HCT116 (cell line): ENCODE measurements around the gene VAV2. TPM values are rescaled to one million over a fixed set of nuclear protein-coding genes. Genes with fewer than 3 reads are reported as not detected.

Experiments used
- ATAC-seq: fragments of 200-7000 bp; cut with Tn5 transposase; 2 replicates; pipeline ENCODE4 v1.9.1; 2020; ENCODE audit warnings: mild to moderate bottlenecking, moderate library complexity
- BruUV-seq: library from RNA; stranded (reverse); fragments of 400-500 nt; replicated peaks from 2 replicates; lab custom pipeline; 2021; lab: Mats Ljungman, UMichigan
- CTCF ChIA-PET: fragments of 300-600 bp; sonication (Branson Sonifier 250); formaldehyde crosslinking; loops from one replicate; lab custom pipeline; 2021; ENCODE audit warnings: antibody characterized with exemption; lab: Charles Lee
- POLR2A ChIA-PET: fragments of 300-600, 350-600 bp; sonication (Branson Sonifier 250); formaldehyde crosslinking; loops from one replicate; lab custom pipeline; 2021; ENCODE audit warnings: antibody characterized with exemption; lab: Charles Lee
- RAD21 ChIA-PET, 2 experiments: fragments of 300-600 bp; sonication (Branson Sonifier 250); formaldehyde crosslinking; loops; one replicate each; lab custom pipeline; 2023; ENCODE audit warnings: low total read pairs in 2 of 2; ENCODE audit not compliant: uncharacterized antibody in 2 of 2, unreplicated experiment in 2 of 2, low non-redundant PET in 1 of 2; lab: Charles Lee
- DNase-seq: peaks from one replicate; pipeline ENCODE4 v3.0.0-alpha.2; 2010; ENCODE audit warnings: low read depth, low spot score
- H2AFZ ChIP-seq: fragments of 200-600 bp; shearing (Covaris generic), sonication (generic); 2 replicates; pipeline ENCODE4 v1.6.1; 2017; ENCODE audit warnings: low read depth, mixed run types, mixed read lengths, antibody characterized with exemption, low read length; ENCODE audit not compliant: poor library complexity, severe bottlenecking
- H3K27ac ChIP-seq: 2 replicates; pipeline ENCODE4 v1.5.1; 2012; ENCODE audit warnings: low read depth, low read length
- H3K27me3 ChIP-seq: fragments of 200-600 bp; sonication (generic); 2 replicates; pipeline ENCODE4 v1.6.1; 2016; ENCODE audit warnings: mixed run types, low read length, mixed read lengths; ENCODE audit not compliant: insufficient read depth
- H3K36me3 ChIP-seq, 2 experiments: fragments of 200-500 bp in 1 of 2; fragments of 200-600 bp in 1 of 2; sonication (Bioruptor generic) in 1 of 2; sonication (generic) in 1 of 2; 2 replicates each; pipeline versions ENCODE4 v1.5.1 to v1.6.1; 2014 to 2016; ENCODE audit warnings: low read length in 2 of 2, inconsistent platforms in 1 of 2, mixed read lengths in 1 of 2, mixed run types in 1 of 2; ENCODE audit not compliant: insufficient read depth in 2 of 2, control insufficient read depth in 1 of 2
- H3K4me1 ChIP-seq, 2 experiments: fragments of 200-600 bp in 1 of 2; sonication (generic) in 1 of 2; 2 replicates each; pipeline versions ENCODE4 v1.5.1 to v1.6.1; 2012 to 2017; ENCODE audit warnings: low read length in 2 of 2, inconsistent platforms in 1 of 2, mild to moderate bottlenecking in 1 of 2, mixed read lengths in 1 of 2, mixed run types in 1 of 2, moderate library complexity in 1 of 2; ENCODE audit not compliant: insufficient read depth in 2 of 2, control insufficient read depth in 1 of 2
- H3K4me2 ChIP-seq: fragments of 200-600 bp; sonication (generic); 2 replicates; pipeline ENCODE4 v1.6.1; 2017; ENCODE audit warnings: mixed run types, low read length, mixed read lengths
- H3K4me3 ChIP-seq, 2 experiments: fragments of 200-600 bp in 1 of 2; sonication (generic) in 1 of 2; replicated peaks in 1 of 2; 2 replicates each; pipeline ENCODE4 v1.5.1; 2011 to 2016; ENCODE audit warnings: low read length in 2 of 2, control low read depth in 1 of 2, low read depth in 1 of 2, mild to moderate bottlenecking in 1 of 2, mixed read lengths in 1 of 2, mixed run types in 1 of 2
- H3K79me2 ChIP-seq: fragments of 200-600 bp; sonication (generic); 2 replicates; pipeline ENCODE4 v1.6.1; 2017; ENCODE audit warnings: mild to moderate bottlenecking, mixed run types, low read length, moderate library complexity, mixed read lengths; ENCODE audit not compliant: insufficient read depth
- H3K9ac ChIP-seq: fragments of 200-600 bp; sonication (generic); 2 replicates; pipeline ENCODE4 v1.6.1; 2016; ENCODE audit warnings: low read length, mixed read lengths
- H3K9me2 ChIP-seq: fragments of 200-600 bp; sonication (generic), shearing (Covaris generic); 2 replicates; pipeline ENCODE4 v1.6.1; 2017; ENCODE audit warnings: mixed run types, mild to moderate bottlenecking, moderate library complexity; ENCODE audit not compliant: insufficient read depth
- H3K9me3 ChIP-seq, 2 experiments: fragments of 200-500 bp in 1 of 2; fragments of 200-600 bp in 1 of 2; sonication (Bioruptor generic) in 1 of 2; sonication (generic) in 1 of 2; 2 replicates each; pipeline ENCODE4 v1.6.1; 2014 to 2017; ENCODE audit warnings: low read length in 2 of 2, mixed read lengths in 2 of 2, inconsistent platforms in 1 of 2, low read depth in 1 of 2, mild to moderate bottlenecking in 1 of 2, mixed run types in 1 of 2, moderate library complexity in 1 of 2; ENCODE audit not compliant: control insufficient read depth in 1 of 2, insufficient read depth in 1 of 2
- H4K20me1 ChIP-seq: fragments of 200-600 bp; sonication (generic), shearing (Covaris generic); 2 replicates; pipeline ENCODE4 v1.6.1; 2017; ENCODE audit warnings: mixed run types, mild to moderate bottlenecking, moderate library complexity; ENCODE audit not compliant: insufficient read depth
- CBX3 ChIP-seq: IDR thresholded peaks from 2 replicates; pipeline ENCODE4 v1.6.1; 2012; ENCODE audit warnings: low read depth
- ELF1 ChIP-seq: IDR thresholded peaks from 2 replicates; pipeline ENCODE4 v1.6.1; 2012; ENCODE audit warnings: low read depth, borderline replicate concordance
- EZH2 ChIP-seq: fragments of 200-600 bp; sonication (generic); IDR thresholded peaks from 2 replicates; pipeline ENCODE4 v1.6.1; 2017; ENCODE audit warnings: antibody characterized with exemption, mixed run types
- EZH2phosphoT487 ChIP-seq: fragments of 200-600 bp; IDR thresholded peaks from 2 replicates; pipeline ENCODE4 v1.6.1; 2018; ENCODE audit warnings: antibody characterized with exemption, borderline replicate concordance
- FOSL1 ChIP-seq: IDR thresholded peaks from 2 replicates; pipeline ENCODE4 v1.6.1; 2012; ENCODE audit warnings: low read depth
- JUND ChIP-seq: IDR thresholded peaks from 2 replicates; pipeline ENCODE4 v1.6.1; 2012
- POLR2AphosphoS5 ChIP-seq: IDR thresholded peaks from 2 replicates; pipeline ENCODE4 v1.6.1; 2011; ENCODE audit warnings: mild to moderate bottlenecking, low read depth, low read length, moderate library complexity
- RAD21 ChIP-seq: IDR thresholded peaks from 2 replicates; pipeline ENCODE4 v1.6.1; 2012; ENCODE audit warnings: low read depth, mild to moderate bottlenecking
- REST ChIP-seq: IDR thresholded peaks from 2 replicates; pipeline ENCODE4 v1.6.1; 2012; ENCODE audit warnings: low read depth
- SP1 ChIP-seq: IDR thresholded peaks from 2 replicates; pipeline ENCODE4 v1.6.1; 2012; ENCODE audit warnings: low read depth
- SRF ChIP-seq: IDR thresholded peaks from 2 replicates; pipeline ENCODE4 v1.6.1; 2012; ENCODE audit warnings: low read depth
- TCF7L2 ChIP-seq: IDR thresholded peaks from 2 replicates; pipeline ENCODE4 v1.7.0; 2011; ENCODE audit warnings: borderline replicate concordance, inconsistent platforms; ENCODE audit not compliant: insufficient read depth, insufficient read length; ENCODE audit errors: extremely low read depth
- YY1 ChIP-seq: IDR thresholded peaks from 2 replicates; pipeline ENCODE4 v1.6.1; 2011; ENCODE audit warnings: low read length, low read depth, moderate library complexity, mild to moderate bottlenecking; ENCODE audit not compliant: insufficient replicate concordance; ENCODE audit errors: extremely low read depth
- ZFX ChIP-seq: fragments of 450-650 bp; IDR thresholded peaks from 2 replicates; pipeline ENCODE4 v1.6.1; 2017
- ZNF274 ChIP-seq: fragments of 200-500 bp; sonication (Bioruptor generic); IDR thresholded peaks from 2 replicates; pipeline ENCODE4 v1.6.1; 2014; ENCODE audit warnings: mild to moderate bottlenecking, low read depth, low read length, inconsistent platforms
- intact Hi-C: fragments of 100-400 bp; cut with micrococcal nuclease; formaldehyde crosslinking; loops from 2 replicates; pipeline ENCODE4 v1.10.0; 2022
- total RNA-seq: library from RNA; stranded (reverse); gene quantifications from one replicate; pipeline ENCODE4 v1.2.1, GENCODE V29; 2021; ENCODE audit not compliant: unreplicated experiment

The VAV2 gene
- total RNA-seq, 1 experiment from 2014 or later, result 33.2 TPM

GRCh38 chr9:133750982-133751649 lies 241.0 kb downstream of the VAV2 start:
- CTCF ChIA-PET, result no interaction called here

More at GRCh38 chr9:133750982-133751649, 241.0 kb downstream of the VAV2 start:
- Histone ChIP-seq H4K20me1 (no peaks in the 10 kb centered on the region), H3K9me2 (no peaks in the 10 kb centered on the region), H3K79me2 (no peaks in the 10 kb centered on the region), H3K9ac (no peak overlapping the region), H3K9me3 (no peaks in the 10 kb centered on the region), H3K27ac (no peak overlapping the region), H3K4me2 (no peak overlapping the region)
- no peak for ATAC-seq
- TF ChIP-seq POLR2AphosphoS5 (no peak), TCF7L2 (no peak), ELF1 (no peak), FOSL1 (no peak), REST (no peak), ZNF274 (no peak), EZH2phosphoT487 (no peak), JUND (no peak), YY1 (no peak), RAD21 (no peak), CBX3 (no peak), ZFX (no peak), SP1 (no peak), EZH2 (no peak), SRF (no peak)
- TF ChIP-seq, all 23 proteins: peak for 0
- ChIA-PET RAD21 (no interaction called here), POLR2A (no interaction called here)
- DNase-seq, result no peak
- Histone ChIP-seq H3K4me3 (no peak overlapping the region), H3K36me3 (no peaks in the 10 kb centered on the region), H3K4me1 (no peaks in the 10 kb centered on the region), H2AFZ (no peak overlapping the region), H3K27me3 (peaks cover 20% of the 10 kb centered on the region)
- BruUV-seq, result no TSS peak
- intact Hi-C loops, result no loop called here
